T-cell (primary cell): ENCODE results near the gene TECR. TPM values are rescaled to one million over a fixed set of nuclear protein-coding genes. Genes with fewer than 3 reads are reported as not detected.

Experiments used
- ATAC-seq, 4 experiments: fragments of 200-7000 bp in 3 of 4; fragments of 150-1000 bp in 1 of 4; cut with Tn5 transposase; replicated peaks in 1 of 4; 1 replicate in 3 of 4; 2 replicates in 1 of 4; pipeline ENCODE4 v1.10.0; 2021; ENCODE audit warnings: moderate library complexity in 3 of 4, mild to moderate bottlenecking in 2 of 4, moderate number of reproducible peaks in 1 of 4
- CTCF ChIA-PET, 2 donors: fragments of 300-600 bp; sonication (Branson Sonifier 250); formaldehyde crosslinking; loops; one replicate each; lab custom pipeline; 2022; ENCODE audit warnings: antibody characterized with exemption in 2 of 2; lab: Charles Lee
- POLR2A ChIA-PET, 2 donors: fragments of 300-600 bp; sonication (Branson Sonifier 250); formaldehyde crosslinking; loops; one replicate each; lab custom pipeline; 2022; ENCODE audit warnings: antibody characterized with exemption in 2 of 2; lab: Charles Lee
- DNase-seq, 35 experiments: peaks; one replicate each; pipeline versions ENCODE4 v3.0.0 to v3.0.0-alpha.2; 2013 to 2023
- H3K27ac ChIP-seq: one replicate; pipeline ENCODE4 v1.5.1; 2013; ENCODE audit warnings: low read length
- H3K27me3 ChIP-seq, 2 experiments: replicated peaks in 1 of 2; 1 replicate in 1 of 2; 2 replicates in 1 of 2; pipeline versions ENCODE4 v1.6.1 to v1.7.0; 2013; ENCODE audit warnings: low read length in 1 of 2, mixed read lengths in 1 of 2; ENCODE audit not compliant: control insufficient read depth in 2 of 2, insufficient read depth in 2 of 2; ENCODE audit errors: extremely low read depth in 1 of 2
- H3K36me3 ChIP-seq, 2 donors: 1 replicate in 1 of 2; 2 replicates in 1 of 2; pipeline versions ENCODE4 v1.6.1 to v1.7.0; 2013; ENCODE audit warnings: low read length in 1 of 2; ENCODE audit not compliant: control insufficient read depth in 2 of 2, insufficient read depth in 1 of 2; ENCODE audit errors: extremely low read depth in 1 of 2
- H3K4me1 ChIP-seq, 2 experiments: 1 replicate in 1 of 2; 2 replicates in 1 of 2; pipeline versions ENCODE4 v1.6.1 to v1.7.0; 2013; ENCODE audit warnings: low read length in 2 of 2, mixed read lengths in 1 of 2; ENCODE audit not compliant: insufficient read depth in 2 of 2, control insufficient read depth in 1 of 2; ENCODE audit errors: extremely low read depth in 1 of 2
- H3K4me3 ChIP-seq, 2 donors: 1 replicate in 1 of 2; 2 replicates in 1 of 2; pipeline versions ENCODE4 v1.5.1 to v1.7.0; 2013; ENCODE audit warnings: mild to moderate bottlenecking in 2 of 2, low read length in 1 of 2, moderate library complexity in 1 of 2; ENCODE audit not compliant: control insufficient read depth in 1 of 2; ENCODE audit errors: extremely low read depth in 1 of 2
- H3K9me3 ChIP-seq: 2 replicates; pipeline ENCODE4 v1.7.0; 2013
- H3K27ac Mint-ChIP-seq, 2 donors: one replicate each; pipeline ENCODE4 v1.8.0; 2020 to 2021; ENCODE audit warnings: mild to moderate bottlenecking in 2 of 2, mixed read lengths in 2 of 2
- H3K27me3 Mint-ChIP-seq, 2 donors: one replicate each; pipeline ENCODE4 v1.8.0; 2021 to 2022; ENCODE audit warnings: mixed read lengths in 2 of 2
- H3K36me3 Mint-ChIP-seq: one replicate; pipeline ENCODE4 v1.8.0; 2021; ENCODE audit warnings: mixed read lengths
- H3K4me1 Mint-ChIP-seq, 3 donors: one replicate each; pipeline ENCODE4 v1.8.0; 2020 to 2022; ENCODE audit warnings: mixed read lengths in 3 of 3, mild to moderate bottlenecking in 1 of 3
- H3K4me3 Mint-ChIP-seq, 3 donors: one replicate each; pipeline ENCODE4 v1.8.0; 2020 to 2022; ENCODE audit warnings: mild to moderate bottlenecking in 3 of 3, mixed read lengths in 3 of 3, moderate library complexity in 3 of 3
- H3K9me3 Mint-ChIP-seq, 3 donors: one replicate each; pipeline ENCODE4 v1.8.0; 2020 to 2022; ENCODE audit warnings: mixed read lengths in 3 of 3
- WGBS: methylation state at CpG from one replicate; pipeline ENCODE4 v1.1.5; 2013; ENCODE audit warnings: missing lambda C conversion rate; ENCODE audit not compliant: insufficient coverage; 5-methylcytosine and 5-hydroxymethylcytosine counted together
- total RNA-seq, 35 experiments: library from RNA in 6 of 35; stranded (reverse) in 6 of 35; fragments of 120-200 nt in 1 of 35; gene quantifications; one replicate each; pipeline versions ENCODE4 v1.2.1 to v1.2.4 and lab custom pipeline; 2013 to 2026

Gene TECR
- total RNA-seq, 5 donors from 2014 or later (not counting 1 experiment from before 2014, with no cell fraction given): 137 to 207 (median 171) TPM

GRCh38 chr19:14526423-14526822 is 3.0 kb upstream of the TECR start:
- Mint-ChIP-seq H3K27ac (peak overlapping the region; percentile 83 to 100), H3K4me3 (peak overlapping the region in 1 of 3 donors; percentile 10)

DNA sequence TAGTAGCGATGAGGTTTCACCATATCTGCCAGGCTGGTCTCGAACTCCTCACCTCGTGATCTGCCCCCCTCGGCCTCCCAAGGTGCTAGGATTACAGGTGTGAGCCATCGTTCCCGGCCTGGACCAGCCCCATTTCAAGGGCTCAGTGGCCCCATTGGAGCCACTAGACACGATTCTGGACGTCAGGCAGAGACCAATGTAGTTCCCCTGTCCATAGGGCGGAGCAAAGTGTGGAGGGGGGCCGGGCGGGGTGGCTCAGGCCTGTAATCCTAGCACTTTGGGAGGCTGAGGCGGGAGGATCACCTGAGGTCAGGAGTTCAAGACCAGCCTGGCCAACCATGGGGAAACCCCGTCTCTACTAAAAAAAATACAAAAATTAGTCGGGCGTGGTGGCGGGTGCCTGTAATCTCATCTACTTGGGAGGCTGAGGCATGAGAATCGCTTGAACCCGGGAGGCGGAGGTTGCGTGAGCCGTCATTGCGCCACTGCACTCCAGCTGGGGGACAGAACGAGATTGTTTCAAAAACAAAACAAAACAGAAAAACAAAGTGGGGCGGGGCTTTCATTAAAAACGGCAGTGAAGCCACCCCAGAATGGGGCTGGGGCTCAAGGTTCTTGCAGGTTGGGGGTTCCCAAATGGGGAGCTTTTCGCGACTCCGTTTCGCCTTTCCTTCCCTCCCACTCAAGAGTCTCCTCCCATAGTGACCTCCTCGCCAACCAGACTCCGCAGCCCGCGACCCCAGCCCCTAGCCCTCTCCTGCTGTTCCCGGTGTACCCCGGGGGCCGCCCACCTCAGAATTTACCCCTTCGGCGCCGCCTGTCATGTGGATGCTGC is 758 bp upstream of the TECR start:
- Mint-ChIP-seq H3K27me3 (no peaks in the 10 kb centered on the region), H3K36me3 (peaks cover 4% of the 10 kb centered on the region), H3K4me3 (peak overlapping the region; percentile 84 to 93 (median 92)), H3K4me1 (peaks cover 39 to 73% (median 62%) of the 10 kb centered on the region in 3 donors), H3K9me3 (no peaks in the 10 kb centered on the region), H3K27ac (peak overlapping the region; percentile 97 to 98)
- H3K27me3 ChIP-seq: no peaks in the 10 kb centered on the region
- H3K36me3 ChIP-seq: peaks cover 2 to 5% of the 10 kb centered on the region in 2 donors
- peaks cover 14 to 54% of the 10 kb centered on the region in 2 experiments for H3K4me1 ChIP-seq
- ATAC-seq (peak in 3 of 4 experiments; percentile 2 to 47 (median 3)), DNase-seq (peak in 3 of 35 experiments; percentile 36 to 48 (median 45))
- POLR2A ChIA-PET: interaction anchor here (0.7 to 1.0 kb wide), 3 partner anchors 11 to 162 kb away, joined by 3 to 8 read pairs (median 5); no protein-coding TSS in a partner anchor
- WGBS: 37% methylated on average over 38 of the region's 39 CpGs
- H3K4me3 ChIP-seq: peak overlapping the region; percentile 56 to 89
- CTCF ChIA-PET: no interaction called here
- peak overlapping the region; percentile 92 for H3K27ac ChIP-seq
- H3K9me3 ChIP-seq: no peaks in the 10 kb centered on the region

More at GRCh38 chr19:14526423-14526822, 3.0 kb upstream of the TECR start:
- ChIA-PET CTCF (interaction anchor here in 1 of 2 donors (0.6 to 1.7 kb wide), 2 partner anchors 10 to 23 kb away, joined by 4 to 5 read pairs; no protein-coding TSS in a partner anchor), POLR2A (interaction anchor here in 1 of 2 donors (0.5 kb wide), 1 partner anchor 9 kb away, joined by 3 read pairs; no protein-coding TSS in a partner anchor)
- Mint-ChIP-seq H3K9me3 (no peaks in the 10 kb centered on the region), H3K4me1 (peaks cover 46 to 75% (median 67%) of the 10 kb centered on the region in 3 donors), H3K27me3 (no peaks in the 10 kb centered on the region), H3K36me3 (no peaks in the 10 kb centered on the region)
- DNase-seq: no peak
- Histone ChIP-seq H3K4me3 (no peak overlapping the region), H3K9me3 (no peaks in the 10 kb centered on the region), H3K27me3 (no peaks in the 10 kb centered on the region), H3K27ac (no peak overlapping the region), H3K4me1 (peaks cover 26 to 63% of the 10 kb centered on the region in 2 experiments), H3K36me3 (no peaks in the 10 kb centered on the region)
- WGBS: no CpG with 5 or more reads among the region's 4 CpGs
- ATAC-seq: no peak

- Histone ChIP-seq H3K27me3 (no peaks in the 10 kb centered on the region), H3K27ac (peak overlapping the region; percentile 92), H3K36me3 (peaks cover 5 to 8% of the 10 kb centered on the region in 2 donors), H3K4me1 (peaks cover 11 to 48% of the 10 kb centered on the region in 2 experiments), H3K9me3 (no peaks in the 10 kb centered on the region), H3K4me3 (peak overlapping the region; percentile 83 to 89)
- Mint-ChIP-seq H3K27me3 (no peaks in the 10 kb centered on the region), H3K36me3 (peaks cover 4% of the 10 kb centered on the region), H3K4me3 (peak overlapping the region; percentile 84 to 93 (median 92)), H3K4me1 (peaks cover 33 to 63% (median 61%) of the 10 kb centered on the region in 3 donors), H3K9me3 (no peaks in the 10 kb centered on the region), H3K27ac (peak overlapping the region; percentile 97 to 98)
- ChIA-PET CTCF (no interaction called here), POLR2A (interaction anchor here in 1 of 2 donors (0.5 kb wide), 1 partner anchor 9 kb away, joined by 4 read pairs; no protein-coding TSS in a partner anchor)
- ATAC-seq (peak in 2 of 4 experiments; percentile 1 to 7), DNase-seq (peak in 24 of 35 experiments; percentile 16 to 67 (median 42))
- WGBS: 1% methylated on average over 8 of the region's 18 CpGs
Measured at GRCh38 chr19:14530005-14530348, 583 bp downstream of the TECR start.

DNA sequence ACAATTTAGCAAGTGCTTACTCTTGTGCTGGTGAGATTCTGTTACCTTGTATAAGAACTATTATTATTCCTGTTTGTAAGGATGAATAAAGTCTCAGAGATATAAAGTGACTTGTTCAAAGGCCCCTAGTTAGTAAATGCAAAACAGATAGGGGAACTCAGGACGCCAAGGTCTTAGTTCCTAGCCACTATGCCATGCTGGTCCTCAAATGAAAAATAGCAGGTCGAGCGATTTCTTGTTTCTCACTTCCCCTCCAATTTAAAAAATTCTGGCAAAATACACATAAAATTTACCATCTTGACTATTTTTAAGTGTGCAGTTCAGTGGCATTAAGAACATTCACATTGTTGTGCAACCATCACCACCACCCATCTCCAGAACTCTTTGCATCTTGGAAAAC is 1.1 kb downstream of the TECR start:
- H3K9me3 ChIP-seq: no peaks in the 10 kb centered on the region
- peak overlapping the region; percentile 27 to 89 for H3K4me3 ChIP-seq
- DNase-seq (no peak), ATAC-seq (no peak)
- H3K4me1 Mint-ChIP-seq: peaks cover 33 to 60% (median 57%) of the 10 kb centered on the region in 3 donors
- H3K27me3 ChIP-seq: no peaks in the 10 kb centered on the region
- peak overlapping the region; percentile 84 to 93 (median 92) for H3K4me3 Mint-ChIP-seq
- peaks cover 11 to 47% of the 10 kb centered on the region in 2 experiments for H3K4me1 ChIP-seq
- H3K27me3 Mint-ChIP-seq: no peaks in the 10 kb centered on the region
- H3K36me3 Mint-ChIP-seq: peaks cover 4% of the 10 kb centered on the region
- peak overlapping the region; percentile 92 for H3K27ac ChIP-seq
- H3K9me3 Mint-ChIP-seq: no peaks in the 10 kb centered on the region
- CTCF ChIA-PET: no interaction called here
- peak overlapping the region; percentile 55 to 61 for H3K27ac Mint-ChIP-seq
- 90% methylated on average over 2 of the region's 3 CpGs for WGBS
- POLR2A ChIA-PET: interaction anchor here in 1 of 2 donors (0.9 kb wide), 1 partner anchor 9 kb away, joined by 3 read pairs; no protein-coding TSS in a partner anchor
- peaks cover 5 to 8% of the 10 kb centered on the region in 2 donors for H3K36me3 ChIP-seq

DNA sequence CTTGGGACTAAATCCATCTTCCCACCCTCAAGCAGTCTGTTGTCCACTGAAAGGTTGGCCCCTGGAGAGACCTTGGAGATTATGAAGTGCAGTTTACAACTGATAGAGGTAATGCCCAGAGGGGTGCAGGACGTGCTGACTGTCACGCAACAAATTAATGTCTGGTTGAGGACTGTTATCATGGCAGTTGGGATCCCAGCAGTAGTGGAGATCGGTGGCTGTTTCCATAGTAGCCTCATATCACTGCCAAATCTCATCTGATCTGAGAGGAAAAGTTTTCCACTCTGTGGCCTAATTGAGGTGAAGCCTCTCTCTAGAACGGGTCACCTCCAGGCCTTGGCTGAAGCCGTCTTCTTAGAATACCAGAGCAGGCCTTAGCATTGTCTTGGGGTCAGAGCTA is 4.1 kb downstream of the TECR start:
- Histone ChIP-seq H3K27ac (no peak overlapping the region), H3K4me3 (no peak overlapping the region), H3K27me3 (no peaks in the 10 kb centered on the region), H3K9me3 (no peaks in the 10 kb centered on the region), H3K36me3 (peaks cover 5 to 8% of the 10 kb centered on the region in 2 donors), H3K4me1 (peaks cover 13 to 60% of the 10 kb centered on the region in 2 experiments)
- Mint-ChIP-seq H3K36me3 (peaks cover 4% of the 10 kb centered on the region), H3K9me3 (no peaks in the 10 kb centered on the region), H3K27ac (peak overlapping the region in 1 of 2 donors; percentile 17), H3K4me3 (peak overlapping the region in 1 of 3 donors; percentile 16), H3K4me1 (peaks cover 40 to 60% (median 60%) of the 10 kb centered on the region in 3 donors), H3K27me3 (no peaks in the 10 kb centered on the region)
- 100% methylated on average over 1 of the region's 5 CpGs for WGBS
- ChIA-PET CTCF (no interaction called here), POLR2A (interaction anchor here (0.6 to 1.3 kb wide), 3 partner anchors 15 to 386 kb away, joined by 5 to 10 read pairs (median 9); partner anchors contain the start of gene DNAJB1 (in 1 of the 2))
- no peak for DNase-seq
- no peak for ATAC-seq
